Measurements from ENCODE around the gene CDC37.

The CDC37 gene

DNA sequence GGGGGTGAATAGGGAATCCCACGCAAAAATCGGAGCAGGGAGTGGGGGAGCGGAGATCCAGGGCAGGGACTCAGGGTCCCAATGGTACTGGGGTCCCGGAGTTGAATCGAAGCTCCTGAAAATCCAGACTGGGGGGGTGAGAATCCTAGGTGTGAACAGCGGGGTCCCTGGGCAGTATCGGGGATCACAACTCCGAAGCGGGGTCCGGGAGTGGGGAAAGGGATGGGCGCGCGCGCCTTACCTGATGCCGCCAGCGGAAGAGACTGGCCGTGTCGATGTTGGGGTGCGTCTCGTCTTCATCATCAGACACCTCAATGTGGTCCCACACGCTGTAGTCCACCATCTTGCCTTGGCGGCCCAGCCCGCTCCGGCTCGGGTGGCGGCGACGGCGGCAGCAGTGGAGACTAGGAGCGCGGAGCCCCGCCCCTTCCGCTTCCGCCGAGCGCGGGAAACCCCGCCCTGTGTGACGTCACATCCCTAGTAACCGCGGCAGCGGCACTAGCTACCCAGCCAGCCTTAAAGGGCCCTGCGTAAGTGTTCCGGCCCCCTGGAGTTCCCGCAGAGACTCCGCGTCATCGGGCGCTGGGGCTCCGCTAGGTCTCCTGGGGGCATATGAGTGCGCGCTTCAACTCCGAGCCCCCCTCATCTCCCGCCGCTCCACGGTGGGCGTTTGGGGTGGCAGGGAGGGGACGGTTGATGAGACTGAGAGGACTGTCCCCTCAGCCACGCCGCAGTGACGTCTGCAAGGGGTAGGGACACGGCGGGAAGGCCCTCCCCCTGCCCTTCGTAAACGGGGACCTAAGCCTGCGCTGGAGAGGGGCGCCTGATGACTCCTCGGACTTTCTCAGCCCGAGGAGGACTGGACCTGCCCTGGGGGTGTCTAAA is at the start of gene CDC37:
CDC37 (minus strand) TSS at position 406 of the 885 bp plus-strand sequence; CDS start at position 343, 63 bp downstream.
- peak; percentile 95 for DNase-seq (ENCODE audit: low spot score)

DNA sequence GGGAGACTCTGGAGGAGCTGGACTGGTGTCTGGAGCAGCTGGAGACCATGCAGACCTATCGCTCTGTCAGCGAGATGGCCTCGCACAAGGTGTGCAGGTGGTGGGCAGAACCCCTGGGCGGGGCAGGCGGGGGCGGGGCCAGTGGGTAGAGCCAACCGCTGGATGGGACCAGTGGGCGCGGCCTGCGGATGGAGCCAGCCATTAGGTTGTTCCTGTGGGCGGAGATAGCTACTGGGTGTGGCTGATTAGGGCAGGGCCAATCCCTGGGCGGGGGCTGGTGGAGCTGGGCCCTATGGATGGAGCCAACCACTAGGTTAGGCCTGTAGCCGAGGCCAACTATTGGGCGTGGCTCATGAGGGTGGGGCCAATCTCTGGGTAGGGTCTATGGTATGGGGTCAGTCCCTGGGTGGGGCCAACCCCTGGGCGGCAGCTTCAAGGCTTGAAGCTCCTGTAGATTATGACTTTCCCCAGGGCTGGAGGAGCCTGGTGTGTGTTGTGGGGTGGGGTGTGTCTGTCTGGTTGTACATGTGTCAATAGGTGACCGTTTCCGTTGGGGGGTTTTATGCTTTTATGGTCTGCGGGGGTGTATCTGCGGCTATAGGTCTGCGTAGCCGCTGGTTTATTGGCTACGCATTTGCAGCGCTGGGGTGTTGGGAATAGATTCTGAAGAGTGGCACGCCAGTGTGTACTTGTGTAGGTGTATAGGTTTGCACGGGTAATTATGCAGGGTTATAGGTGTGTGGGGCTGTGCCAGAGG is 47.7 kb upstream of the CDC37 start:
- DNase-seq (ENCODE audit: low spot score): peak; percentile 99

DNA sequence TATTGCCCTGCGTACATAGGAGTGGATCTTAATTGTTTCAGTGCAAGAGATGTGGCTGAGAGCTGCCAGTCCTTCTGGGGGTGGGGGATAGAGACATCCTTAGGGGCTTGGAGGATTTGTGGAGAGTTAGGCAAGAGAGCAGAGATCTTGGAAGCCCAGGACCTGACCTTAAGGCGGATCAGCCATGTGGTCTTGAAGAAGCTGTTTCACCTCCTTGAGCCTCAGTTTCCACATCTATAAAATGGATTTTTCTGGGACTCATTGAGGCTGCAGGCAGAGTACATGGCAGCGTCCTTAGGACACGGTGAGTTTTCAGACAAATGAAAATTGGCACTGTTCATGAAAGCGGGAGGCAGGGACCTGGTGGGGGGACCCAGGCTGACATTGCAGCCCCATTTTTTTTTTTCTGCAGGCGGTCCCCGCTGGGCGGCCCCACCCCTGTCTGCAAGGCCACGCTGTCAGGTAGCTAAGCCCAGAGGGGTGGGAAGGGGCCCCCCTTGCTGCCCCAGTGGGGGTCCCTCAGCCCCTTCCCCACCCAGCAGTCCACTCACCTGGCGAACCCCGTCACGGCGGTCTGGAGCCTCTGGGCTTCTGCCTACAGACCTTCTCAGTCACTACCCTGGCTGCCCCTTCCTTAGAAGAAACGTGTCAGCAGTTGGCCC is 47.0 kb upstream of the CDC37 start:
- DNase-seq (ENCODE audit: low spot score): no peak

DNA sequence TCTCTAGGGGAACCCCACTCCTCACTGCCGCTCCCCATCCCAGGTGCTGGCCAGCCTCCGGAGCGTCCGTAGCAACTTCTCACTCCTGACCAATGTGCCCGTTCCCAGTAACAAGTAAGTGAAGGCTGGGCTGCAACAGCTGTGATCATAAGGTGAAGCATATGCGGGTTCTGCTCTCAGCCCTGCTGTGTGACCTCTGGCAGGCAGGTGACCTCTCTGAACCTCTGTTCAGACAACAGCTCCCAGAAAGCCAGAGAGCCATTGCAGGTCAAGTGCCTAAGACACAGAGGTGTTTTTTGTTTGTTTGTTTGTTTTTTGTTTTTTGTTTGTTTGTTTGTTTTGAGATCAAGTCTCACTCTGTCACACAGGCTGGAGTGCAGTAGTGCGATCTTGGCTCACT is 45.7 kb upstream of the CDC37 start:
- no peak for DNase-seq (ENCODE audit: low spot score)

DNA sequence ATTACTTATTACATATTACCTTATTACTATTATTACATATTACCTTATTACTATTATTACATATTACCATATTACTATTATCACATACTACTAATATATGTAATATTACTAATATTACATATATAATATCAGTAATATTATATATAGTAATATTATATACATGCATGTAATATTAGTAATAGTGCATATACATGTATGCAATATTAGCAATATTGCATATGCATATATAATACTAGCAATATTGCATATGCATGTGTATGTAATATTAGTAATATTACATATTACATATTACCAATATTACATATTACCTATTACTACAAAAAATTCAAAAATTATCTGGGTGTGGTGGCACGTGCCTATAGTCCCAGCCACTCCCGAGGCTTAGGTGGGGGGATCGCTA is 39.4 kb upstream of the CDC37 start:
- DNase-seq (ENCODE audit: low spot score): no peak

DNA sequence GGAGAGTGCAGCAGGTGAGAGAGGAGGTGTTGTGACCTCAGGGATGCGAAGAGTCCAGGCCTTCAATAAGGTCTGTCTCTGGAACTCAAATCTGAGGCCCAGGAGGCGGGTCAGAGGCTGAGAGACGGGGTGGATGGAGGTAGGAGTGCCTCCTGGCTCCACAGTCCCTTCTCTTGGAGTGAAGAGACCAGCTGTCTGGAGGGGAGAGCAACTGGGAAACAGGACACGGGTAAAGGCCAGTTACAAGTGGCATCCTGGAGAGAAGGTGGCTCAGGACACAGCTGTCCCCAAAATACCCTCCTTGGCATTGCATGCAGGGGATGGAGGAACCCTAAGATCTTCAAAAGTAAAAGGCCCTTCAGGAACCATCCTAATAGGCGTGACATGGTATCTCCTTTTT is 36.2 kb upstream of the CDC37 start:
- no peak for DNase-seq (ENCODE audit: low spot score)

DNA sequence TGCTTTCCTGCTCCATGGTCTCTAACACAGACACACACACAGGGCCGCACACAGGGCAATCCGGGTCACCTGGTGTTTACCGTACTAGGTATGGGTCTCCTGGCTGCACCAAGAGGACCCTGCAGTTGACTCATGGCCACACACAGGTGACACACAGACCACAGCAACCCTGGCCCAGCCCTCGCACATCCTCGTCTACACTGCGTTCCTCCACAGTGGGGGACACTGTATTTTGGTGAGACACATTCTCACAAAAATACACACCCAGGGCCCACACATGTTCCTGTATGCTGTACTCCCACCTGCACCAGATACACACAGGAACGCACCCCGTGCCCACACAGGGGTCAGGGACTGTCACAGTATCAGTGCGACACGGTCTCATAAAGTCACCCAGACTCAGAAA is 29.8 kb upstream of the CDC37 start:
- DNase-seq (ENCODE audit: low spot score): no peak

DNA sequence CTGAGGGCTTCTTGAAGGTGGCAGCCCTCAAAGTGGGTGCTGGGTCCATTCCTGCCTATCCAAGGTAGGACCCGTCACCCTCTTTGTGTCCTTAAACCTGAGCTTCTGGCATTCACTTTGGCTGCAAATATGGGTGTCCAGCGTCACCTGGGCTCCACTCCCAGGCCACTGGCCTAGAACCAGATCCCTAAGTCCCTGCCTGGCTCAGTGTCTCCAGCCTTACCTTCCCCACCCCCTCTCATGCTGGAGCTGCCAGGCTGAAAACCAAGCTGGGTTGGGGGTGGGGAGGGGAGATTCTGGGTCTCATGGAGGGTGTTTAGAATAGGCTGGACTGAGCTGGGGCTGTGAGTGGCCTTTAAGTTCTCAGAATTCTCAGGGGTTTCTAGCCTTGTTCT is 29.4 kb upstream of the CDC37 start:
- DNase-seq (ENCODE audit: low spot score): no peak

DNA sequence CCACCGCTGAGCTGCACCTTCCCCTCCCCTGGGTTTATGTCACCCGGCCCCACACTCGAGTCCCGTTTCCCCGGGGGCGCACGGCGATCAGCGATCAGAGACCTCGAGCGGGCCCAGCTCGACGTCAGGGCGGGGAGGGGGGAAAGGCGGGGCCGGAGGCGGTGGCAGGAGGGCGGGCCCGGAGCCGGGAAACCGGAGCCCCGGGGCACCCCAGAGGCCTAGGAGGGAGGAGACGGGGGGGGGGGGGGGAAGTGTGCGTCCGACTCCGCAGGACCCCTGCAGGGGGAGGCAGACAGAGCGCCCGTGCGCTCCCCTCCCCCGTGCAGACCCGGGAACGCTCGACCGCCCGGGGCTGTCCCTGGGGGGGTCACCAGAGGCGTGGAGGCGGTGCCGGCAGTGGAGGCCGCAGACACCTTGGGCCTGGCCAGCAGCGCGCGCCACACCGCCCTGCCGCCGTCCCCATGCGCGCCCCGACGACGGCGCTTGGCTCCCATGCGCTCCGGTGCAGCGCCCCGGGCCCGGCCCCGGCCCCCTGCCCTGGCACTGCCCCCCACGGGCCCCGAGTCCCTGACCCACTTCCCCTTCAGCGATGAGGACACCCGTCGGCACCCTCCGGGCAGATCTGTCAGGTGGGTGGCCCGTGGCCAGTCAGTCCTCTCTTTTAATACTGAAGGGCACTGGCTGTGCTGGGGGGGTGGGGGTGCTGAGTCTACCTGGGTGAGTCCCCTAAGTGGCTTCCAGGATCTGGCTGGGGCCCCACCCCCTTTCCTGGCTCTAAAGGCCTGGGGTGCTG is 28.8 kb upstream of the CDC37 start:
- no peak for DNase-seq (ENCODE audit: low spot score)

DNA sequence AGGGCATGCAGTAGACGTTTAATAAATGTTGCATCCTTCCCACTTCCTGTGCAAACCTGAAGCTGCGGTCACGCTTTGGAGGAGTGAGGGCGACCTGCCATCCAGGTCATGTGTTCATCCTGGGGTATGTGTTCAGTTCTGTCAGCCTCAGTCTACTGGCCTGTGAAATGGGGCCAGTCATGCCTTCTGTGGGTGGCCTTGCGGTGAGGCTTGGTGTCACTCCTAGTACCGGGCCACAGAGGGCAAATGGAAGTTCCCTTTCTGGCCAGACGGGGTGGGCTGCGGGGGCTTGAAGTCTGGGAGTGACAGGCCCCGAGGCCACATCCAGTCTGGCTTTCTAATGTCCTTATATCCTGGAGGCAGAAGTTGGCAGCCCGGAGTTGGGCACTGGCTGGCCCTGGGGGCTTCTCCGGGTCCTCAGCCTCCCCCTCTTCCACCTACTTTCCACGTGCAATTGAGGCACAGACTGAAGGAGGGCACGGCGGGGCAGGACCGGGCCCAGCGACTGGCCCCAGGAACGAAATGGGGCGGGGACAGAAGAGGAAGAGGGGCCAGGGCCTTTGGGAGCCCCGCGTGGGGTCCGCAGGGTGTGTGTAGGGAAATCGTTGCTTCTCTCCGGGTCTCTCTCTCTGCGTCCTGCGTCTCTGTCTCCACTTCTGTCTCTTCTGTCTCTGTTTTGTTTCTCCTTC is 28.1 kb upstream of the CDC37 start:
- DNase-seq (ENCODE audit: low spot score): no peak

DNA sequence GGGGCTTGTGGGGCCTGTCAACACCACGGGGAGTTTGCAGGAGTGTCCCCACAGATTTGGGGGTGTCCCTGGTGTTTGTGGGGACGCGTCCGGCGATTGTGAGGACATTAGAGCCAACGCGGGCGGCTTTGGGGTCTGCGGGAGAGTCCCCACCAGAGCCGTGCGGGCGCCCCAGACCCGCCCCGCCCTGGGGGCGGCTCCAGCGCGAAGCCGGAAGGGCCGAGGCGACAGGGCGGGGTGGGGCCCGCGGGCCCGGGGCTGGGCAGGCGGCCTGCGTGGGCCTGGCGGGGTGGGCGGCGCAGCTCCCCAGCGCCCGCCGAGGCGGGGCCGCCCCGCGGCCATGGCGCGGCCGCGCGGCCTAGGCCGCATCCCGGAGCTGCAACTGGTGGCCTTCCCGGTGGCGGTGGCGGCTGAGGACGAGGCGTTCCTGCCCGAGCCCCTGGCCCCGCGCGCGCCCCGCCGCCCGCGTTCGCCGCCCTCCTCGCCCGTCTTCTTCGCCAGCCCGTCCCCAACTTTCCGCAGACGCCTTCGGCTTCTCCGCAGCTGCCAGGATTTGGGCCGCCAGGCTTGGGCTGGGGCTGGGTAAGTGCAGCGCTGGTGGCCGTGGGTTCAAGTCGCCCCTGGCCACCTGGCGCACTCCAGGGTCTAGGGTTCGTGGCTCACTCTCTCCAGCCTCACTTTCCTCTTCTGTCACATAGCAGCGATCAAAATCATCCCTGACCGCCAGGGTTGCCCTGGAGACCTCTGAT is 27.3 kb upstream of the CDC37 start:
- DNase-seq (ENCODE audit: low spot score): no peak

DNA sequence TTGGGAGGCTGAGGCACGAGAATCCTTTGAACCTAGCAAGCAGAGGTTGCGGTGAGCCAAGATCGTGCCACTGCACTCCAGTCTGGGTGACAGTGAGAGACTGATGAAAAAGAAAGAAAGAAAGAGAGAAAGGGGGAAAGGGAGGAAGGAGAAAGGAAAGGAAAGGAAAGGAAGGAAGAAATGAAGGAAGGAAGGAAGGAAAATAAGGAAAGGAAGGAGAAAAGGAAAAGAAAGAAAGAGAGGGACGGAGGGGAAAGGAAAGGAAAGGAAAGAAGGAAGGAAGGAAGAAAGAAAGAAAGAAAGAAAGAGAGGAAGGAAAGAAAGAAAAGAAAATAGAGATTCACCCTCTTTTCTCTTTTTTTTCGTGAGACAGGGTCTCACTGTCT is 25.6 kb upstream of the CDC37 start:
- DNase-seq (ENCODE audit: low spot score): no peak

DNA sequence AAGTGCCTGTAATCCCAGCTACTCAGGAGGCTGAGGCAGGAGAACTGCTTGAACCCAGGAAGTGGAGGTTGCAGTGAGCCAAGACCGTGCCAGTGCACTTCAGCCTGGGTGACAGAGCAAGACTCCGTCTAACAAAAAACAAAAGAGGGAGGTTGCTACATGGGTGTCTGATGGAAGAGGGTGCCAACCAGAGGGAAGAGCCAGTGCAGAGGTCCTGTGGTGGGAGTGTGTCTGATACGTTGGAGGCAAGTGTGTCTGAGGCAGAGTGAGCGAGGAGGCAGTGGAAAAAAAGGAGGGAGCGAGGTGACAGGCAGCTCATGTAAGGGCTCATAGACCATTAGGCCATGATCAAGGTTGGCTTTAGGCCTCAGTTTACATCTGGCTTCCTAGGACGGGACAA is 23.8 kb upstream of the CDC37 start:
- no peak for DNase-seq (ENCODE audit: low spot score)

DNA sequence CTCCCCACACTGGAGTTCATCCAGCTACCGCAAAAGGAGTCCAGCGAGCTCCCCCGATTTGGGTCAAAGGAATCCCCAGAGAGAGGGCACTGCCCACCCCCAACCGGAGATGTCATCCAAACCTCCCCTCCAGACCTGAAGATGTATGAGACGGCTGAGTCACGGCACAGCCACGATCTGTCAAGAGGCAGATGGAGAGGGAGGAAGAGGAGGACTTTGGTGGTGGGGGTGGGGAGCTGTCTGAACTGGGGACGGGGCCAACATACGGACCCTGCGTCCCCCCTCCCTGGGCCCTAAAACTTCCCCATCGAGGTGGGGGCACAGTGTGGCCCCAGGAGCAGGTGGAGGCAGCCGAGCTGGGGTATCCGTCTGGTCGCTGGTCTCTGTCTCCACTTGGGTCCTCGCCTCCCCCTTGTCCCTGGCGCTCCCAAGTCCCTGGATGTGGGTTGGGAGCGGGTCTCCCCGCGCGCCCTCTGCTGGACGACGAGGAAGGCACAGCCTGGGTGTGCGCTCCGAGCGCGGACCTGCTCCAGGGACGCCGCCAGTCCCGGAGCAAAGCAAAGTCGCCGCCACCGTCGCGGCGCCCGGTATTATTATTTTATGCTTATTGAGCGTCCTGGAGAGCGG is 20.8 kb upstream of the CDC37 start:
- peak; percentile 77 for DNase-seq (ENCODE audit: low spot score)

DNA sequence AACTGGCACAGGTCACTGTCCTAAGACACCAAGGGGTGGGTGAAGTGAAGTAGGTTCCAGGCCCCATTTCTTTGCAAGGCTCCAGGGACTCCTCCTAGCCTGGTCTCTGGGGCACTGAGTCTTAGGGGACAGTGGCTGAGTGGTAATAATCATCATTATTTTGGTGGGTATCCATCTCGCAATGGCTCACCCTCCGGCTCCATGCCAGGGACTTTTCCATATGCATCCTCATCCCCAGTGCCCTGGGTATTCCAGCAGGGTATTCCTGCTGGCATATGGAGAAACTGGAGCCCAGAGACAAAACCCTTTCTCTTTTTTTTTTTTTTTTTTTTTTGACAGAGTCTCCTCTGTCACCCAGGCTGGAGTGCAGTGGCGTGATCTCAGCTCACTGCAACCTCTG is 19.5 kb upstream of the CDC37 start:
- no peak for DNase-seq (ENCODE audit: low spot score)

DNA sequence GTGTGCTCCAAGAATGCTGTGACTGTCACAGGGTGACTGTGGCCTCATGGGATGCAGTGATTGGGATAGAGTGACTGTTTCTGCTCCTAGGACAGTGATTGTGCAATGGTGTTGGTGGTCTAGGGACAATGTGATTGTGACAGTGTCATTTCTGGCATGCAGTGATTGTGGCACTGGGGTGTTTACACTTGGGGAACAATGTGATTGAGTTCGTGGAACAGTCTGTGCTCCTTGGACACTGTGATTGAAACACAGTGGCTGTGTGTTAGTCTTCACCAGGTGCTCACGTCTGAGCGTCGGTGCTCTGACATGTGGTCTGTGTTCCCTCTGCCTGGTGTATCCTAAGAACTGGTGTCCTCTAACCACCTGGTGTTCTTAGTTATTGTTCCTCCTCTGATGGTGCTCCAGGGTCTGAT is 18.7 kb upstream of the CDC37 start:
- no peak for DNase-seq (ENCODE audit: low spot score)

DNA sequence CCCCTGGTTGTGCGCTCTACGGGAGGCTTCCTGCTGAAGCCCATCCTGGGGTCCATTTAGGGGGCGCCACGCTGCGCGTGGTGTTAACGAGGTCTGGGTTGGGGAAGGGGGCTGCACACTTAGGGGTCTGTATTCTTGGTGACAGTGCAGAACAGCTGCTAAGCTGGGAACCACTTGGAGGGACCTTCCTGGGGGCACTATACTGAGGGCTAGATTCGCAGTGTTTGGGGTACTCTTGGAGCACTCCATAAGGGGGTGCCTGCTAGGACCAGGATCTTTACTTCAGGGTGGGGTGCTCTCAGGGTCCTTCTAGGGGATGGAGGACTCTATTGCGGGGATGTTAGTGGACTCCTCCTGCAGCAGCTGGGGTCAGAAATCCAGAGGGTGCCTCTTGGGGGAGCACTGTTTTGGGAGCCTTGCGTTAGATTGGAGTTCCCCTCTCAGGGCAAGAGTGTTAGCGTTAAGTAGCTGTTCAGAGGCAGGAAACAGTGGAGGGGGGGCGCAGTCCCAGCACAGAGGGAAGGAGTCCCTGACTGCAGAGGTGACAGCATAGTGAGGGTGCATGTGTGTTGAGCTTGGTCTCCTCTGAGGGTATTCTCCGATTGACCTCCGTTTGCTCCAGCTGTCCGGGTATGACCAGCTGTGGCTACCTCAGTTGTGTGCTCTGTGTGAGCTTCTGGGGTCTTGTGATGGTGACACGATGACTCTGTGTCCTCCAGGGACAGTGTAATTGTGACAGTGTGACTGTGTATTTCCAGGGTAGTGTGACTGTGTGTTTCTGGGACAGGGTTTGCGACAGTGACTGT is 18.1 kb upstream of the CDC37 start:
- DNase-seq (ENCODE audit: low spot score): no peak

DNA sequence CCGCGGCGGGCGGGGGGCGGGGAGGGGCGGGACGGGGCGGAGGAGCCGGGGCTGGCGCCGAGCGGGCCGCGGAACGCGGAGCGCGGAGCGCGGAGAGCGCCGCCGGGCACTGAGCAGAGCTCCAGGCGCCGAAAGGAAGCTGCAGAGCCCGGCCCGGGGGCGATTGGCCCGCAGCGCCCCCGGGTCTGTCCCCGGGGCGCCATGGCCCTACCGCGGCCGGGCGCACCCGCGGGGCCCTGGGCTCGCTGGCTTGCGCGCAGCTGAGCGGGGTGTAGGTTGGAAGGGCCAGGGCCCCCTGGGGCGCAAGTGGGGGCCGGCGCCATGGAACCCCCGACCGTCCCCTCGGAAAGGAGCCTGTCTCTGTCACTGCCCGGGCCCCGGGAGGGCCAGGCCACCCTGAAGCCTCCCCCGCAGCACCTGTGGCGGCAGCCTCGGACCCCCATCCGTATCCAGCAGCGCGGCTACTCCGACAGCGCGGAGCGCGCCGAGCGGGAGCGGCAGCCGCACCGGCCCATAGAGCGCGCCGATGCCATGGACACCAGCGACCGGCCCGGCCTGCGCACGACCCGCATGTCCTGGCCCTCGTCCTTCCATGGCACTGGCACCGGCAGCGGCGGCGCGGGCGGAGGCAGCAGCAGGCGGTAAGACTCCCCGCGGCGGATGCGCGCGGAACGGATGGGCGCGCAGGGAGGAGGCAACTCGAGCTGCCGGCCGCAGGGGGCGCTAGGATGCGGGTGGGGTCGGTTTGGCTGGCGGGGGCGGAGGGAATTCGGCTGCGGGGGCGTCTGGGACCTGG is 17.3 kb upstream of the CDC37 start, which contains the start of gene PDE4A:
PDE4A (plus strand) TSS at position 95 of the 796 bp plus-strand sequence; CDS start at position 322, 227 bp downstream.
- DNase-seq (ENCODE audit: low spot score): peak; percentile 54

Data from SW480 (cell line).